Left lung (tissue), 10 donors: ENCODE data around the gene CT47C1. TPM values are rescaled to one million over a fixed set of nuclear protein-coding genes. Genes with fewer than 3 reads are reported as not detected.

Source experiments
- ATAC-seq: fragments of 200-7000 bp; cut with Tn5 transposase; one replicate; pipeline ENCODE4 v1.9.1; 2020; ENCODE audit warnings: moderate library complexity
- DNase-seq, 4 donors: peaks; one replicate each; pipeline ENCODE4 v3.0.0-alpha.2; 2013 to 2020
- H3K27ac ChIP-seq, 2 donors: fragments of 200-600 bp; sonication (generic) in 1 of 2; one replicate each; pipeline versions ENCODE4 v1.5.0 to v1.8.0; 2020 to 2021
- H3K27me3 ChIP-seq, 2 donors: fragments of 200-600 bp; sonication (generic) in 1 of 2; one replicate each; pipeline versions ENCODE4 v1.5.0 to v1.8.0; 2020 to 2021
- H3K36me3 ChIP-seq, 2 donors: fragments of 200-600 bp; sonication (generic) in 1 of 2; one replicate each; pipeline versions ENCODE4 v1.5.0 to v1.8.0; 2020 to 2021
- H3K4me1 ChIP-seq, 2 donors: fragments of 200-600 bp; one replicate each; pipeline ENCODE4 v1.8.0; 2021
- H3K4me3 ChIP-seq, 2 donors: fragments of 200-600 bp; sonication (generic) in 1 of 2; one replicate each; pipeline versions ENCODE4 v1.5.0 to v1.8.0; 2020 to 2021; ENCODE audit warnings: mild to moderate bottlenecking in 1 of 2
- H3K9me3 ChIP-seq, 2 donors: fragments of 200-600 bp; sonication (generic) in 1 of 2; one replicate each; pipeline versions ENCODE4 v1.5.0 to v1.8.0; 2020 to 2021
- CTCF ChIP-seq, 2 donors: fragments of 200-600 bp; sonication (generic) in 1 of 2; IDR thresholded peaks; one replicate each; pipeline versions ENCODE4 v1.5.0 to v1.8.0; 2021; ENCODE audit warnings: antibody characterized with exemption in 2 of 2
- intact Hi-C, 2 donors: fragments of 100-400 bp; cut with DNase I; formaldehyde crosslinking; loops; one replicate each; pipeline versions ENCODE4 v1.11.2 to v1.14.2; 2022
- polyA plus RNA-seq, 6 donors: library from polyadenylated mRNA; unstranded; fragments of 120-200 nt; gene quantifications; one replicate each; pipeline ENCODE4 v1.2.1, GENCODE V29; 2013; ENCODE audit not compliant: insufficient read length in 6 of 6
- total RNA-seq, 2 donors: library from RNA; stranded (reverse); fragmentation: NEBNext Ultra II Directional; extraction: Animal tissue kit (Norgen Biotek cat#: 25700); gene quantifications; one replicate each; pipeline ENCODE4 v1.2.1, GENCODE V29; 2021
- donor health status: DM: no; HTN: yes; CAD: no.
- donor health status: DM: no; HTN: no; CAD: no.

CT47C1 gene
- total and polyA plus RNA-seq, 8 donors, result not detected

- Histone ChIP-seq H3K4me1 (no peaks in the 10 kb centered on the region), H3K36me3 (no peaks in the 10 kb centered on the region), H3K27me3 (no peaks in the 10 kb centered on the region), H3K9me3 (no peaks in the 10 kb centered on the region), H3K4me3 (no peak overlapping the region), H3K27ac (no peak overlapping the region)
- no peak for TF ChIP-seq CTCF (IDR thresholded peaks at IDR 0.05)
- DNase-seq (peak in 1 of 4 donors; percentile 40), ATAC-seq (no peak)
- intact Hi-C loops, result no loop called here
These were observed 560 bp downstream of the CT47C1 start for GRCh38 chrX:119073200-119073905.

GRCh38 chrX:119073911-119074310, 1.1 kb downstream of the CT47C1 start:
- H3K4me3 ChIP-seq, result no peak overlapping the region
- no peaks in the 10 kb centered on the region for H3K4me1 ChIP-seq
- no peak for TF ChIP-seq CTCF (IDR thresholded peaks at IDR 0.05)
- intact Hi-C loops, result no loop called here
- DNase-seq (peak in 1 of 4 donors; percentile 32), ATAC-seq (no peak)
- no peaks in the 10 kb centered on the region for H3K9me3 ChIP-seq
- H3K36me3 ChIP-seq, result no peaks in the 10 kb centered on the region
- no peaks in the 10 kb centered on the region for H3K27me3 ChIP-seq
- no peak overlapping the region for H3K27ac ChIP-seq

GRCh38 chrX:119075270-119076025, 2.7 kb downstream of the CT47C1 start:
- Histone ChIP-seq H3K27ac (no peak overlapping the region), H3K27me3 (no peaks in the 10 kb centered on the region), H3K9me3 (no peaks in the 10 kb centered on the region), H3K4me3 (no peak overlapping the region), H3K36me3 (no peaks in the 10 kb centered on the region), H3K4me1 (no peaks in the 10 kb centered on the region)
- no peak for TF ChIP-seq CTCF (IDR thresholded peaks at IDR 0.05)
- ATAC-seq (no peak), DNase-seq (no peak)
- intact Hi-C loops, result no loop called here

- Histone ChIP-seq H3K27me3 (no peaks in the 10 kb centered on the region), H3K4me1 (no peaks in the 10 kb centered on the region), H3K36me3 (no peaks in the 10 kb centered on the region), H3K27ac (no peak overlapping the region), H3K9me3 (no peaks in the 10 kb centered on the region), H3K4me3 (no peak overlapping the region)
- ATAC-seq (no peak), DNase-seq (no peak)
- intact Hi-C loops, result no loop called here
- no peak for TF ChIP-seq CTCF (IDR thresholded peaks at IDR 0.05)
These were observed 9.5 kb downstream of the CT47C1 start for GRCh38 chrX:119082278-119082677.

- Histone ChIP-seq H3K9me3 (no peaks in the 10 kb centered on the region), H3K4me1 (no peaks in the 10 kb centered on the region), H3K4me3 (no peak overlapping the region), H3K27ac (no peak overlapping the region), H3K27me3 (no peaks in the 10 kb centered on the region), H3K36me3 (no peaks in the 10 kb centered on the region)
- intact Hi-C loops, result no loop called here
- no peak for ATAC-seq
- TF ChIP-seq CTCF (IDR thresholded peaks at IDR 0.05), result no peak
- no peak for DNase-seq
These were observed 12.0 kb downstream of the CT47C1 start for GRCh38 chrX:119084766-119085165.
